Lower lobe of right lung (tissue), 2 donors: Measurements from ENCODE around the gene CCDC38. TPM values are rescaled to one million over a fixed set of nuclear protein-coding genes. Genes with fewer than 3 reads are reported as not detected.

Experiments used
- ATAC-seq, 2 donors: fragments of 200-7000 bp; cut with Tn5 transposase; one replicate each; pipeline ENCODE4 v1.9.1; 2020 to 2022; ENCODE audit warnings: mild to moderate bottlenecking in 2 of 2, moderate library complexity in 2 of 2
- DNase-seq: peaks from one replicate; pipeline ENCODE4 v3.0.0-alpha.2; 2020
- H3K27ac ChIP-seq: fragments of 200-600 bp; one replicate; pipeline ENCODE4 v1.8.0; 2022
- H3K27me3 ChIP-seq: fragments of 200-600 bp; one replicate; pipeline ENCODE4 v1.8.0; 2022; ENCODE audit warnings: low read depth
- H3K36me3 ChIP-seq: fragments of 200-600 bp; one replicate; pipeline ENCODE4 v1.8.0; 2022; ENCODE audit warnings: mild to moderate bottlenecking
- H3K4me1 ChIP-seq: fragments of 200-600 bp; one replicate; pipeline ENCODE4 v1.8.0; 2022
- H3K4me3 ChIP-seq: fragments of 200-600 bp; one replicate; pipeline ENCODE4 v1.8.0; 2022; ENCODE audit warnings: mild to moderate bottlenecking
- H3K9me3 ChIP-seq: fragments of 200-600 bp; one replicate; pipeline ENCODE4 v1.8.0; 2022
- intact Hi-C: fragments of 100-400 bp; cut with DNase I; formaldehyde crosslinking; loops from one replicate; pipeline ENCODE4 v1.11.0; 2022
- total RNA-seq: library from RNA; stranded (reverse); fragmentation: NEBNext Ultra II Directional; extraction: Animal tissue kit (Norgen Biotek cat#: 25700); gene quantifications from one replicate; pipeline ENCODE4 v1.2.1, GENCODE V29; 2021
- TF ChIP-seq, protein P1 (sequence below): fragments of 200-600 bp; IDR thresholded peaks from one replicate; pipeline ENCODE4 v1.8.0; 2022; ENCODE audit warnings: antibody characterized with exemption, mild to moderate bottlenecking
- donor health status: DM: no; HTN: yes; CAD: no; lungs with severe emphysema.

CCDC38 gene
- total RNA-seq, 1 donor from 2014 or later = 0.24 TPM

GRCh38 chr12:95978351-95978750 lies 35.9 kb upstream of the CCDC38 start:
- H3K4me3 ChIP-seq = no peak overlapping the region
- no peak overlapping the region for H3K27ac ChIP-seq
- ATAC-seq (no peak), DNase-seq (no peak)
- H3K4me1 ChIP-seq = no peaks in the 10 kb centered on the region
- intact Hi-C loops = no loop called here
- TF ChIP-seq, protein P1, sequence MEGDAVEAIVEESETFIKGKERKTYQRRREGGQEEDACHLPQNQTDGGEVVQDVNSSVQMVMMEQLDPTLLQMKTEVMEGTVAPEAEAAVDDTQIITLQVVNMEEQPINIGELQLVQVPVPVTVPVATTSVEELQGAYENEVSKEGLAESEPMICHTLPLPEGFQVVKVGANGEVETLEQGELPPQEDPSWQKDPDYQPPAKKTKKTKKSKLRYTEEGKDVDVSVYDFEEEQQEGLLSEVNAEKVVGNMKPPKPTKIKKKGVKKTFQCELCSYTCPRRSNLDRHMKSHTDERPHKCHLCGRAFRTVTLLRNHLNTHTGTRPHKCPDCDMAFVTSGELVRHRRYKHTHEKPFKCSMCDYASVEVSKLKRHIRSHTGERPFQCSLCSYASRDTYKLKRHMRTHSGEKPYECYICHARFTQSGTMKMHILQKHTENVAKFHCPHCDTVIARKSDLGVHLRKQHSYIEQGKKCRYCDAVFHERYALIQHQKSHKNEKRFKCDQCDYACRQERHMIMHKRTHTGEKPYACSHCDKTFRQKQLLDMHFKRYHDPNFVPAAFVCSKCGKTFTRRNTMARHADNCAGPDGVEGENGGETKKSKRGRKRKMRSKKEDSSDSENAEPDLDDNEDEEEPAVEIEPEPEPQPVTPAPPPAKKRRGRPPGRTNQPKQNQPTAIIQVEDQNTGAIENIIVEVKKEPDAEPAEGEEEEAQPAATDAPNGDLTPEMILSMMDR = no peak
- H3K27me3 ChIP-seq = no peaks in the 10 kb centered on the region
- no peaks in the 10 kb centered on the region for H3K36me3 ChIP-seq
- H3K9me3 ChIP-seq = no peaks in the 10 kb centered on the region

DNA sequence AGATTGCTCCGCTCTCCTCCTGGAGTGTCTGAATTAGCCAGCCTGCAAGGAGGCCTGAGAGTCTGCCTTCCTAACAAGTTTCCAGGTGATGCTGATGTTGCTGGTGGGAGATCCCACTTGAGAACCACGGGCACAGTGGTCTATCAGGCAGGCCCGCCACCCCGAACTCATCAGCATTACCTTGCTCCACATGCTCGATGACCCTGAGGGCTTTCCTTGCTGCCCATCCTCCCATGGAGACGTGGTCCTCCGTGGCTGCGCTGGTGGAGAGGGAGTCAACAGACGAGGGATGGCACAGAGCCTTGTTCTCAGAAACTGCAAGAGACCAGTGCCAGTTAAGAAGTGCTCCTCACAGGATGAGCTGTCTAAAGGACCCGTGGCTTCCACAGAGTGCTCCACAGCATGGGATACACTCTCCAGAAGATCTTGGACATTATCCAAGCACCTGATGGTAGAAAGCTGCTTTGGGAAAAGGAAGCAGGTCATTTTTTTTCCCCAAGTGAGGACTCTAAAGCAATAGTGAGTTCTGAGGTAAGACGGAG lies 35.4 kb upstream of the CCDC38 start:
- no peak for DNase-seq
- H3K27me3 ChIP-seq = no peaks in the 10 kb centered on the region
- H3K4me1 ChIP-seq = no peaks in the 10 kb centered on the region
- no peak overlapping the region for H3K4me3 ChIP-seq
- no peaks in the 10 kb centered on the region for H3K36me3 ChIP-seq
- intact Hi-C loops = no loop called here
- ATAC-seq = no peak
- TF ChIP-seq, protein P1 = no peak
- H3K9me3 ChIP-seq = no peaks in the 10 kb centered on the region
- H3K27ac ChIP-seq = no peak overlapping the region

GRCh38 chr12:95976416-95976832 lies 34.0 kb upstream of the CCDC38 start:
- no peak for ATAC-seq
- TF ChIP-seq, protein P1 = no peak
- intact Hi-C loops = no loop called here

GRCh38 chr12:95975491-95975890 lies 33.1 kb upstream of the CCDC38 start:
- no peaks in the 10 kb centered on the region for H3K27me3 ChIP-seq
- H3K36me3 ChIP-seq = no peaks in the 10 kb centered on the region
- DNase-seq = no peak
- H3K27ac ChIP-seq = no peak overlapping the region
- TF ChIP-seq, protein P1 = no peak
- intact Hi-C loops = no loop called here
- ATAC-seq = no peak
- no peaks in the 10 kb centered on the region for H3K9me3 ChIP-seq
- no peak overlapping the region for H3K4me3 ChIP-seq
- H3K4me1 ChIP-seq = no peaks in the 10 kb centered on the region

More at GRCh38 chr12:95976416-95976832, 34.0 kb upstream of the CCDC38 start:
- no peak overlapping the region for H3K27ac ChIP-seq
- DNase-seq = no peak
- H3K27me3 ChIP-seq = no peaks in the 10 kb centered on the region
- no peaks in the 10 kb centered on the region for H3K9me3 ChIP-seq
- H3K4me3 ChIP-seq = no peak overlapping the region
- H3K4me1 ChIP-seq = no peaks in the 10 kb centered on the region
- no peaks in the 10 kb centered on the region for H3K36me3 ChIP-seq

DNA sequence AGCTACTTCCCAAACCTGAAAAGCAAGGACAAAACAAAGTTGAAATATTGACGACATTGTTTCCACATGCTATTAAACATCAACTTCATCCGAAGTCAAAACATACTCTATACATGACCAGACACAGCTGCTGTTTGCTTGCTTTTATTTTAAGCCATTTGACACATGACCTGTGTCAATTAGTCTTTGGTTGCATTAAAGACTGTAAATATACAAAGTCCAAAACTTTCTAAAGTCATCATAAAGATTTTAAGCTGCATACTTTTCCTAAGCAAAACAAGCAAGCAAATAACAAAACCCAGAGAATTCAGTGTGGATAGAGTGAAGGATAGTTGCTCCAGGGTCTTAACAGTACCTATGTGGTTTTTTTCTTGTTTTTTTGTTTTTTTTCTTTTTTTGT lies 31.9 kb upstream of the CCDC38 start:
- Histone ChIP-seq H3K36me3 (no peaks in the 10 kb centered on the region), H3K9me3 (no peaks in the 10 kb centered on the region), H3K4me1 (no peaks in the 10 kb centered on the region), H3K4me3 (no peak overlapping the region), H3K27me3 (no peaks in the 10 kb centered on the region), H3K27ac (no peak overlapping the region)
- DNase-seq (no peak), ATAC-seq (no peak)
- intact Hi-C loops = no loop called here
- TF ChIP-seq, protein P1 = no peak
